GM04503 (cell line): ENCODE results near the gene PPM1E.
"Not testable (repeated sequence)": the region's sequence is repeated elsewhere in the genome, so short reads cannot be mapped to it uniquely, and the experiment has no call there.

Experiments used
- DNase-seq: peaks from one replicate; pipeline ENCODE4 v3.0.0-alpha.2; 2012; ENCODE audit warnings: low read depth

Gene PPM1E

DNA sequence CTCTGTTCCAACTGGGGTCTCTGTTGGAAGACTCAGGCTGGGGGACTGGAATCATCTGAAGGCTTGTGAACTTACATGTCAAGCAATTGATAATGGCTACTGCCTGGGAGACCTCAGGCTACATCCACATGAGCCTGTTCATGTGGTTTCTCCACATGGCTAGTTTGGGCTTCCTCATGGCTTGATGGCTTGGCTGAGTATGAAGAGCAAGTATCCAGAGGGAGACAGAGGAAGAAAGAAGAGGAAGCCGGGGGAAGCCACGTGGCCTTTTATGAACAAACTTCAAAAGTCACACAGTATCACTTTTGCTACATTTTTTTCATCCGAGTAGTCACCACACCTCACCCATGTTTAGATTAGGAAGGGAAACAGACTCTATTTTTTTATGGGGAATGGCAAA lies 192.2 kb downstream of the PPM1E start:
- no peak for DNase-seq

DNA sequence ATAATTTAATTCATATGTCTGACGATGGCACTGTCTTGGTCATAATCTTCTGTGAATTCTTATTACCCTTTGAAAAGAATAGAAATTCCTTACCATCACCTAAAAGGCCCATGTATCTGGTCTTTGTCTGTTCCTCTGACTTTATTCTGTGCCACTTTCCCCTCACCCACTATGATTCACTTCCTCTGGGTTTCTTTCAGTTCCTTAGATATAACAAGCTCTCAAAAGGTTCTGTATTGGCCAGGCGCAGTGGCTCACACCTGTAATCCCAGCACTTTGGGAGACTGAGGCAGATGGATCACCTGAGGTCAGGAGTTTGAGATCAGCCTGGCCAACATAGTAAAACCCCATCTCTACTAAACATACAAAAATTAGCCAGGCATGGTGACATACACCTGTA lies 198.7 kb downstream of the PPM1E start:
- DNase-seq, result not testable (repeated sequence)

DNA sequence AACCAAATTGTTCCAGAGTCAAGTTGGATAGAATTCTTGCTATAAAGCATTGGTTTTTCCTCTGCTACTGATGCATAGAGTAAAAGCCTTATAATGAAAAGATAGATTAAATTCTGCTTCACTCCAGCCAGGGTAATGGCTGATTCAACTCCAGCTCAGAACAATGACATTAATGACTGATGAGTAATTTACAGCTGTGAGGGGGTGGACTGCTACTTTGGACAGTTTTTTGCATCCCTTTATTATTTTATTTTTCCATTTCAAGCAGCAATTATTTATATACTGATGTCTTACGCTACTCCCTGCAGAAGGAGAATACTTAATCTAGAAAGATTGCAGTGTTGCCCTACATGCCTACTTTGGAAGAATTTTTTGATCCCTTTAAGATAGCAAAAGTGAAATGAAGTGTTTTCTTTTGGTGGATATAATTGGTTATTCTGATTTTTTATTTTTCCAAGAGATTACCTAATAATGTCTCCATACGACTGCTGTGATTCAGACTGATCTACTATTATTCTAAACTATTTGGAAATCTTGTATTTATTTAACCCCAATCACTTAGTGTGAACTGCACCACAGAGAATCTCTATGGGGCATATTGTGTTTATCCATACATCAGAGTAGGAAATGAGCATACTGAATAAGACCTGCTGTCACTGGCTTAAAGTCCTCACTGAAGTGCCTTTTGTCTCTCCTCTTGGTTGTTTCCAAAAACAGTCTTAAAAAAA lies 201.5 kb downstream of the PPM1E start:
- DNase-seq, result no peak

DNA sequence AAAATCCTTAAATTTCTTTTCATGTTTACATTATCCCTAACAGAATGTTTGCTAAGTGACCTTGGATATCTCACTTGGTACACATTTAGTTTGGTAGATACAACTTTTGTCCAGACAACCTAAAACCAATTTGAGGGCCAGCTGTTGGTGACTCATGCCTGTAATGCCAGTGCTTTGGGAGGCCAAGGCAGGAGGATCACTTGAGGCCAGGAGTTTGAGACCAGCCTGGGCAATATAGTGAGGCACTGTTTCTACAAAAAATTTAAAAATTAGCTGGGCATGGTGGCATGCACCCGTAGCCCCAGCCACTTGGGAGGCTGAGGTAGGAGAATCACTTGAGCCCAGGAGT lies 202.0 kb downstream of the PPM1E start:
- not testable (repeated sequence) for DNase-seq

- peak; percentile 38 for DNase-seq
Measured at GRCh38 chr17:58960068-58960467, 204.4 kb downstream of the PPM1E start.

DNA sequence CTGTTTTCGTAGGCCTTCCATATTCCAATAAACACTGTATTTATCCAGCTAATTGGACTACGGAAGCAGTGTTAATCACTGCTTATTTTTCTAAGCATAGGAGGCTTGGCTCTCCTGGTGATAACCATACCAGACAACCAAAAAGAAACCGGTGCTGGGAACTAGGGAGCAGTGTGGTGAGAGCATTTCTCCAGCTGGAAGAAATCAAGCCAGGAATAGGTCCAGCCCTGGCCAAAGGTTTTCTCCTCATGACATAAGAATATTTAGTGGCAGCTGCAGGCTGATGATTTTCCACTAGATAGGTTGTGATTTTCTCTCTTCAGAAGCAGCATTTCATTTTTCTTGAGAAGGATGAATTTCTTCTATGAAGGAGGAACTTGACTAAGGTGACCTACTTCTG lies 209.6 kb downstream of the PPM1E start:
- no peak for DNase-seq

DNA sequence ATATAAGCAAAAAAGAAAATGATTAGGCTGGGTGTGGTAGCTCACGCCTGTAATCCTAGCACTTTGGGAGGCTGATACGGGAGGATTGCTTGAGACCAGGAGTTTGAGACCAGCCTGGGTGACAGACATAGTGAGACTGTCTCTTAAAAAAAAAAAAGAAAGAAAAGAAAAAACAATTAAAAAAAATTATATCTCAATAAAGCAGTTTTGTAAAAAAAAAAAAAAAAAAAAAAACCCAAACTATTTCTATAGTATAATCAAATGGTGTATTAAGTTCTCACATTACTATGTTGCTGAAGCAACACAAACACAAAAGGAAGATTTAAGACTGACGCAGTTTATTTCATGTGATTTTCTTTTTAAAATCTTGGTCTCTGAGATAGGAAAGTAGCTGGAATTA lies 210.6 kb downstream of the PPM1E start:
- DNase-seq, result no peak

DNA sequence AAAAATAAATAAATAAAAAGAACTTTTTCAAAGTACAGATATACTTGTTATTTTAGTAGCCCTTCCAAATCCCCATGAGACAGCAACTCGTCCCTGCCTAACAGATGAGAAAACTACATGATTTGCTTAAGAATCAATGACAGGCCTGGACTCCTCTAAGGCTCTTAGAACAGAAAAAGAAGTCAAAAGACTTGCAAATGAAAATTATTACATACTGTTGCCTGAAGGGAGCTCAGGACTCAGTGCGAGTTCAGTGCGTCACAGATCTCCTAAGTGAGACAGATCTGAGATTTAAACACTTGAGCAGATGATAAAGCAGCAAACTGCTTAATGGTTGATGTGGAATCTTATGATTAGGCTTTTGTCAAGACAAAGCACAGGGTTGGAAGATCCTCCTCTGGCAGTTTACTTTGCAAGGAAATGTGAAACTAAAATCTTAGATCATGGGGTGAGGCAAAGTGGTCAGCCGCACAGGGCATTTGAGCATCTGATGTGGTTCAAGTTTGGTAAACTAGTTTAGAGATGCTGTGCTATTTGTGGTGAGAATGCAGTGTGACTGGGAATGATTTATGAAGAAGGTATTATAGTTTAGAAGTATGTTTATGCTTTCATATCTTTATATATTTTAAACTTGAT lies 212.9 kb downstream of the PPM1E start:
- no peak for DNase-seq

GRCh38 chr17:58969156-58969555 lies 213.5 kb downstream of the PPM1E start:
- no peak for DNase-seq

DNA sequence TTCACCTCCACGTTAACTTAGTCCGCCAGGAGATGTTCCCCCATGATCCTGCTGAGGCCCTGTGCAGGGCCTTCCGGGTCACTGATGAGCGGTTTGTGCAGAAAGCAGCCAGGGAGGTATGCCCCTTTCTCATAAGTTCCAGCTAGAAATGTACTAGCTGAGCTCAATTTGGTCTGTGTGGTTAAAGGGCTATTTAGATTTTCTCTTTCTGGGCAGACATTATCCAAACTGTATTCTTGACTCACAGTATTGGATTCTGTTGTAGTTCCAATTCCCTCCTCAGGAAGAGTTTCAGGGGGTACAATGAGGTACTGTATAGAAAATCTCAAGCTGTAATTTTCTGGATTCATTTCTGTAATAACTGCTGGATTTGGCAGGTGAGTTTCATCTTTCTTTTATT lies 214.0 kb downstream of the PPM1E start:
- DNase-seq, result no peak

- DNase-seq, result peak; percentile 22
Measured at GRCh38 chr17:58970609-58971450, 215.2 kb downstream of the PPM1E start.

- no peak for DNase-seq
Measured at GRCh38 chr17:58974354-58974753, 218.7 kb downstream of the PPM1E start.

DNA sequence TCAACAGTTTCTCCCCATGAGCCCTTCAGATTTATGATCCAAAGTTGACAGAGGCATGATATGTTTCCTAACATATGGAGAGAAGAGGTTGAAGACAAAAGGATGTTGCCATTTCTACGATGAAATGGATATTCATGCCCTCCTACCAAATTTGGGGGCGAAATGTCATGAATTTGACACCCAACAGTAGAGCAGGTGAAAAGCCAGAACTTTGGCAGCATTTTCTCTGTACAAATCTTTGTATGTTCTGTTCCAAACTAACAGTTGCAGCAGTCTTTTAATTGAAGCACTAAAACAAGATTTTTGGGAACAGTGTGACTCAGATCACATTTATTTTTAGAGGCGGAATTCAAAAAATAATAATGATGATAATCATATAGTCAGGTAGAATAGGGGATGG lies 220.9 kb downstream of the PPM1E start:
- no peak for DNase-seq

DNA sequence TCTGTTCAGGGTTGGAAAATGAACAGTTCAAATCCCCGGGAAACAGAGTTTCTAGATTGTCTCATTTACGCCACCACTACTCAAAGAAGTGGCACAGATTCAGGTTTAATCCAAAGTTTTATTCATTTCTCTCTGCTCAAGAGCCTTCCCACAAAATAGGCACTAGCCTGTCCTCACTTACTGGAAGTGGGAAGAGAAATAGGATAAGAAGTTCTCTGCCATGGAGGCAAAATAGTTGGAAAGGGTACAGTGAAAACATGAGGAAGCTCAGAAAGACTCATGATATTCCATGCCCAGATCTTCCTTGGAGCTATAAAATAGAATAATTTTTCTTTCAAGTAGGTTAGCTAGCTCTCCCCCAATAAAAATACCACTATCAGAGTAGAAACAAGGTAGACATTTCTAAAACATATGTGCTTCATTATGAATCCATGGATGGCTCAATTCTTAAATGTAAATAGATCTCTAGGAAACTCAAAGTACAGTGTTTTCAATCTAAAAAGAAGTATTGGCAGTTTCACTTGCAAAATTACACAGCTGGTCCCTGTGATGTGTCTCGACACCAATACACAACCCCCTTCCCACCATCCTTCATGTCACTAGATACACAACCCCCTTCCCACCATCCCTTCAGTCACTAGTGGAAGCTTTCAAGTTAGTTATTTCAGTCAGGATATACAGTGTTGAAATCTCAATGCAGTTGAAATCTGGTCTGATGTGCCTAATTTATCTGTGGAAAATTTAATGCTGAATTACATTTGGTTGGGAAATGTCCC lies 225.2 kb downstream of the PPM1E start:
- DNase-seq, result no peak

- DNase-seq, result no peak
Measured at GRCh38 chr17:58982626-58983025, 227.0 kb downstream of the PPM1E start.

DNA sequence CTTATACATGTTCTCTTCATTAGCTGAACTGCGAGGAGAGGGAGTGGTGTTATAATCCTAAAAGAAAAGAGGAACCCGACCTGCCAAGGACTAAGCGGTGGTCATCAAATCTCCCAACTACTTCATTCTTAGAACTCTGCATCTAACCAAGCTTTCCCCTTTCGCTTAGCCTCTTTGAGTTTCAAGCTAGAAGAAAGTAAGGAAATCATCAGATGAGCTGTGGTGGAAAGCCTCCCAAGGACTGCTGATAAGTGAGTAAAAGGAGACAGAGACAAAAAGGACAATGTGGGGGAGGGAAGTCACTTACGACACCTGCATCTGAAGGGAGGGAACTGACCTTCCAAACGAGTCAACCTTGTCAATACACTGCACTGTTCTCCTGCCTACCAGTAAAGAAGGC lies 229.7 kb downstream of the PPM1E start:
- no peak for DNase-seq

- no peak for DNase-seq
Measured at GRCh38 chr17:58985971-58986370, 230.3 kb downstream of the PPM1E start.

GRCh38 chr17:58989629-58990028 lies 234.0 kb downstream of the PPM1E start:
- DNase-seq, result no peak

GRCh38 chr17:58991718-58992331 lies 236.2 kb downstream of the PPM1E start:
- DNase-seq, result peak; percentile 53

GRCh38 chr17:58993311-58993710 lies 237.7 kb downstream of the PPM1E start:
- no peak for DNase-seq

DNA sequence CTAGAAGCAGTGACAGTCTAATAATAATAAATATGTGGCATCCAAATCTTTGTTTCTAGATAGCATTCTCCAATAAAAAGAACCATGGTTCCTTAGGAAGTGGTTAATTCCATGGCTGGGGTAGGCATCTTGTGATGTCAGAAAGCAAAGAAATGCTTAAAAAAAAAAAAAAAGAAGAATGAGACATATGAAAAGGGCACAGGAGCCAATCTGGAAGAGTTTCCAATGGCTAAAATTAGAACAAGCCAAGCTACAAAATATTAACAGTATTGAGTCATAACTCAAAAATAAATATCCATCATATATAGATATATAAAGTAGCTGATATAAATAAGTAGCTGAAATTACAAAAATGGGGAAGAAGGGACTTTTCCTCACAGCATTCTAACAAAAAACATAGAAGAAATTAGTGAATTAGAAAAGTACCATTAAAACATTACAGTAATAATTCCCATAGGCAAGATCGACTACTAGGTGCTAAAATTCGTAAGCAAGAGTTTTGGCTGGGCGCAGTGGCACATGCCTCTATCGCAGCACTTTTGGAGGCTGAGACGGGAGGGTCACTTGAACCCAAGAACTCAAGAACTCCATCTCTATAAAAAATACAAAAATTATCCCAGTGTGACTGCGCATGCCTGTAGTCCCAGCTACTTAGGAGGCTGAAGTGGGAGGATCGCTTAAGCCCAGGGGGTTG lies 239.7 kb downstream of the PPM1E start:
- DNase-seq, result no peak
